Hepatocyte (in vitro differentiated cells): ENCODE measurements around the gene SDK1. TPM values are rescaled to one million over a fixed set of nuclear protein-coding genes. Genes with fewer than 3 reads are reported as not detected.

ENCODE experiments used
- DNase-seq: peaks from one replicate; pipeline ENCODE4 v3.0.0-alpha.2; 2016; ENCODE audit warnings: low spot score
- H2AFZ ChIP-seq: fragments of 200-600 bp; sonication (generic); 2 replicates; pipeline ENCODE4 v1.6.0; 2016; ENCODE audit warnings: antibody characterized with exemption, mild to moderate bottlenecking
- H3K27ac ChIP-seq: fragments of 200-600 bp; sonication (generic); 2 replicates; pipeline ENCODE4 v1.5.1; 2016; ENCODE audit warnings: mild to moderate bottlenecking
- H3K27me3 ChIP-seq: fragments of 200-600 bp; sonication (generic); 2 replicates; pipeline ENCODE4 v1.6.1; 2016
- H3K36me3 ChIP-seq: fragments of 200-600 bp; sonication (generic); replicated peaks from 2 replicates; pipeline ENCODE4 v1.5.1; 2016; ENCODE audit warnings: low read depth; ENCODE audit not compliant: insufficient read depth
- H3K4me1 ChIP-seq: fragments of 200-600 bp; sonication (generic); 2 replicates; pipeline ENCODE4 v1.5.1; 2016; ENCODE audit warnings: mild to moderate bottlenecking, moderate library complexity; ENCODE audit not compliant: insufficient read depth
- H3K4me2 ChIP-seq: fragments of 200-600 bp; sonication (generic); 2 replicates; pipeline ENCODE4 v1.6.0; 2016
- H3K4me3 ChIP-seq: fragments of 200-600 bp; sonication (generic); 2 replicates; pipeline ENCODE4 v1.5.1; 2016; ENCODE audit warnings: mild to moderate bottlenecking
- H3K79me2 ChIP-seq: fragments of 200-600 bp; sonication (generic); 2 replicates; pipeline ENCODE4 v1.6.0; 2017; ENCODE audit warnings: mild to moderate bottlenecking
- H3K9me2 ChIP-seq: fragments of 200-600 bp; sonication (generic); replicated peaks from 2 replicates; pipeline ENCODE4 v1.6.0; 2017; ENCODE audit warnings: mild to moderate bottlenecking; ENCODE audit not compliant: insufficient read depth
- H3K9me3 ChIP-seq: fragments of 200-600 bp; sonication (generic); 2 replicates; pipeline ENCODE4 v1.5.1; 2016; ENCODE audit warnings: low read depth, mild to moderate bottlenecking
- H4K20me1 ChIP-seq: fragments of 200-600 bp; sonication (generic); 2 replicates; pipeline ENCODE4 v1.6.0; 2016; ENCODE audit warnings: mild to moderate bottlenecking; ENCODE audit not compliant: insufficient read depth, poor library complexity, severe bottlenecking
- CTCF ChIP-seq: fragments of 200-600 bp; sonication (generic); IDR thresholded peaks from 2 replicates; pipeline ENCODE4 v1.5.1; 2016; ENCODE audit warnings: antibody characterized with exemption, mild to moderate bottlenecking; ENCODE audit not compliant: poor library complexity
- EZH2 ChIP-seq: fragments of 200-600 bp; sonication (generic); IDR thresholded peaks from 2 replicates; pipeline ENCODE4 v1.6.1; 2016; ENCODE audit warnings: antibody characterized with exemption, mild to moderate bottlenecking, borderline replicate concordance
- EZH2phosphoT487 ChIP-seq: fragments of 200-600 bp; sonication (generic); IDR thresholded peaks from one replicate; pipeline ENCODE4 v1.6.1; 2018; ENCODE audit warnings: antibody characterized with exemption, mild to moderate bottlenecking, low read depth, moderate library complexity; ENCODE audit not compliant: unreplicated experiment, severe bottlenecking
- WGBS: methylation state at CpG from one replicate; pipeline ENCODE4 v1.1.6; 2016; ENCODE audit warnings: low lambda C conversion rate; ENCODE audit errors: missing lambda C conversion rate; 5-methylcytosine and 5-hydroxymethylcytosine counted together
- polyA plus RNA-seq: library from polyadenylated mRNA; unstranded; fragments of >200 nt; fragmentation: Nextera tagmentation; extraction: Ambion mirVana; gene quantifications from 2 replicates; pipeline ENCODE4 v1.2.1, GENCODE V29; 2016
- total RNA-seq: library from RNA; depleted of rRNA; stranded (reverse); fragments of >200 nt; gene quantifications from 2 replicates; pipeline ENCODE4 v1.2.3, GENCODE V29; 2014

Gene SDK1
- total and polyA plus RNA-seq, 2 experiments from 2014 or later: 4.3 to 10.0 TPM

GRCh38 chr7:4040109-4040928 lies 739.3 kb downstream of the SDK1 start:
- Histone ChIP-seq H3K4me1 (no peaks in the 10 kb centered on the region), H3K27ac (no peak overlapping the region), H3K9me3 (no peaks in the 10 kb centered on the region), H3K79me2 (no peaks in the 10 kb centered on the region), H3K27me3 (no peaks in the 10 kb centered on the region), H3K4me3 (no peak overlapping the region), H2AFZ (no peak overlapping the region), H3K36me3 (no peaks in the 10 kb centered on the region), H3K4me2 (no peak overlapping the region), H4K20me1 (no peaks in the 10 kb centered on the region), H3K9me2 (no peaks in the 10 kb centered on the region)
- TF ChIP-seq CTCF: no peak
- TF ChIP-seq EZH2: no peak
- no peak for TF ChIP-seq EZH2phosphoT487
- 83% methylated on average over 20 of the region's 20 CpGs for WGBS
- DNase-seq: no peak

- no peak for DNase-seq
- TF ChIP-seq EZH2 (no peak), EZH2phosphoT487 (no peak), CTCF (no peak)
- H3K79me2 ChIP-seq: no peaks in the 10 kb centered on the region
- H3K27me3 ChIP-seq: no peaks in the 10 kb centered on the region
- WGBS: 56% methylated on average over 11 of the region's 11 CpGs
- H3K9me2 ChIP-seq: no peaks in the 10 kb centered on the region
- H3K36me3 ChIP-seq: no peaks in the 10 kb centered on the region
- no peaks in the 10 kb centered on the region for H3K4me1 ChIP-seq
- no peak overlapping the region for H3K4me2 ChIP-seq
- H2AFZ ChIP-seq: no peak overlapping the region
- H3K4me3 ChIP-seq: no peak overlapping the region
- peak overlapping the region; percentile 76 for H3K27ac ChIP-seq
- no peaks in the 10 kb centered on the region for H3K9me3 ChIP-seq
- no peaks in the 10 kb centered on the region for H4K20me1 ChIP-seq
These were observed 741.5 kb downstream of the SDK1 start for GRCh38 chr7:4042402-4043045.

DNA sequence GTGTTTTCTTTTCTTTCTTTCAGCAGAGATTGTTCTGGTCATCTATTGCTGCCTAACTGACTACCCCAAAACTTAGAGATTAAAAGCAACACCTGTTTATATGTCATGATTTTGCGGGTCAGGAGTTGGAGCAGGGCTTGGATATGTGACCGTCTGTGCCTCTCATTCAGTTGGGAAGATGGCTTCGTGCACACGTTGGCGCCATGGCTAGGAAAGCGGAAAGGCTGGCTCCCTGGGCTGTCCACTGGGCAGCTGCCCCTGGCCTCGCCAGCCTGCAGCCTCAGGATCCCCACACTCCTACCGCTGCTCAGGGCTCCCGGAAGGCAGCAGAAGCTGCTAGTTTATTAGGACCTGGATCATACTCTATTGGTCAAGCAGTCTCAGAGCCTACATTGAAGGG lies 742.9 kb downstream of the SDK1 start:
- WGBS: 97% methylated on average over 9 of the region's 9 CpGs
- no peaks in the 10 kb centered on the region for H3K27me3 ChIP-seq

More for the DNA sequence above, 742.9 kb downstream of the SDK1 start:
- Histone ChIP-seq H3K4me1 (no peaks in the 10 kb centered on the region), H4K20me1 (no peaks in the 10 kb centered on the region), H3K9me3 (no peaks in the 10 kb centered on the region), H3K36me3 (no peaks in the 10 kb centered on the region), H3K79me2 (no peaks in the 10 kb centered on the region), H3K9me2 (no peaks in the 10 kb centered on the region), H3K4me2 (no peak overlapping the region), H2AFZ (no peak overlapping the region), H3K4me3 (no peak overlapping the region), H3K27ac (no peak overlapping the region)
- no peak for TF ChIP-seq CTCF
- no peak for TF ChIP-seq EZH2phosphoT487
- no peak for TF ChIP-seq EZH2
- no peak for DNase-seq
